K562 (cell line): ENCODE results near the gene PRKCSH. TPM values are rescaled to one million over a fixed set of nuclear protein-coding genes. Genes with fewer than 3 reads are reported as not detected.

Experiments used
- ATAC-seq: fragments of 200-7000 bp; cut with Tn5 transposase; 3 replicates; pipeline ENCODE4 v1.9.1; 2020; ENCODE audit warnings: moderate library complexity
- BruUV-seq: library from RNA; stranded (reverse); fragments of 400-500 nt; replicated peaks from 2 replicates; lab custom pipeline; 2021; lab: Mats Ljungman, UMichigan
- CTCF ChIA-PET: fragments of 300-600 bp; formaldehyde crosslinking; extraction: SDS; loops from one replicate; lab custom pipeline; 2021; ENCODE audit warnings: low intra/inter-chr PET ratio; lab: Yijun Ruan, JAX
- POLR2A ChIA-PET: fragments of 300-600, 350-650 bp; sonication (Branson Sonifier 250); formaldehyde crosslinking; extraction: SDS; loops from one replicate; lab custom pipeline; 2021; ENCODE audit warnings: antibody characterized with exemption, inconsistent platforms; lab: Yijun Ruan, JAX
- DNase-seq, 4 experiments: peaks; one replicate each; pipeline versions ENCODE4 v3.0.0 to v3.0.0-alpha.2; 2011 to 2018; ENCODE audit warnings: low spot score in 3 of 4, mixed read lengths in 3 of 4; ENCODE audit errors: extremely low read depth in 1 of 4
- FAIRE-seq: peaks from 2 replicates; lab custom pipeline; 2011; peaks lifted over from hg19 to GRCh38; lab: Jason Lieb, UNC
- H2AFZ ChIP-seq: 2 replicates; pipeline ENCODE4 v1.6.0; 2011; ENCODE audit warnings: low read depth, low read length, control low read depth, inconsistent platforms
- H3K27ac ChIP-seq: fragments of 200-600 bp; 3 replicates; pipeline ENCODE4 v1.8.0; 2011; ENCODE audit warnings: low read depth, mild to moderate bottlenecking, control low read depth, inconsistent platforms, low read length, moderate library complexity, mixed read lengths; ENCODE audit errors: extremely low read depth
- H3K27me3 ChIP-seq, 2 experiments: fragments of 300-600 bp in 1 of 2; 2 replicates in 1 of 2; 3 replicates in 1 of 2; pipeline versions ENCODE4 v1.6.0 to v1.8.0; 2011; ENCODE audit warnings: inconsistent platforms in 2 of 2, low read length in 2 of 2, mild to moderate bottlenecking in 1 of 2, mixed read lengths in 1 of 2, moderate library complexity in 1 of 2; ENCODE audit not compliant: control insufficient read depth in 2 of 2, insufficient read depth in 2 of 2
- H3K36me3 ChIP-seq: fragments of 300-600 bp; 3 replicates; pipeline ENCODE4 v1.8.0; 2011; ENCODE audit warnings: mild to moderate bottlenecking, low read length, inconsistent platforms; ENCODE audit not compliant: control insufficient read depth, insufficient read depth
- H3K4me1 ChIP-seq, 2 experiments: fragments of 200-600 bp in 1 of 2; replicated peaks in 1 of 2; 2 replicates in 1 of 2; 3 replicates in 1 of 2; pipeline versions ENCODE4 v1.5.1 to v1.8.0; 2011; ENCODE audit warnings: inconsistent platforms in 2 of 2, low read length in 2 of 2, mild to moderate bottlenecking in 1 of 2, mixed read lengths in 1 of 2, moderate library complexity in 1 of 2; ENCODE audit not compliant: control insufficient read depth in 2 of 2, insufficient read depth in 2 of 2
- H3K4me2 ChIP-seq: 2 replicates; pipeline ENCODE4 v1.6.1; 2011; ENCODE audit warnings: low read length, control low read depth, inconsistent platforms, mixed read lengths; ENCODE audit not compliant: insufficient read depth
- H3K4me3 ChIP-seq: fragments of 200-600 bp; sonication (generic), shearing (Covaris generic); 2 replicates; pipeline ENCODE4 v1.5.1; 2016; ENCODE audit warnings: control low read depth, inconsistent platforms
- H3K79me2 ChIP-seq: fragments of 200-600 bp; 3 replicates; pipeline ENCODE4 v1.8.0; 2011; ENCODE audit warnings: low read length, inconsistent platforms; ENCODE audit not compliant: control insufficient read depth, insufficient read depth
- H3K9ac ChIP-seq, 2 experiments: 2 replicates each; pipeline versions ENCODE4 v1.6.0 to v1.6.1; 2011; ENCODE audit warnings: low read depth in 2 of 2, low read length in 2 of 2, control low read depth in 1 of 2, inconsistent platforms in 1 of 2, mild to moderate bottlenecking in 1 of 2, mixed read lengths in 1 of 2; ENCODE audit not compliant: insufficient read depth in 1 of 2
- H3K9me1 ChIP-seq: one replicate; pipeline ENCODE4 v1.6.0; 2011; ENCODE audit warnings: inconsistent platforms, mild to moderate bottlenecking, low read length, moderate library complexity; ENCODE audit not compliant: control insufficient read depth, insufficient read depth
- H3K9me3 ChIP-seq: replicated peaks from 2 replicates; pipeline ENCODE4 v1.5.1; 2011; ENCODE audit warnings: low read depth, low read length, inconsistent platforms; ENCODE audit not compliant: control insufficient read depth, insufficient read depth
- H4K20me1 ChIP-seq: replicated peaks from 2 replicates; pipeline ENCODE4 v1.6.1; 2011; ENCODE audit warnings: low read length, inconsistent platforms, mixed read lengths; ENCODE audit not compliant: control insufficient read depth, insufficient read depth
- GTF2A2 ChIP-seq: IDR thresholded peaks from 2 replicates; pipeline ENCODE4 v1.6.1; 2016; ENCODE audit warnings: mild to moderate bottlenecking, missing genetic modification characterization, missing compliant biosample characterization
- SAFB2 ChIP-seq: fragments of 200-400 bp; formaldehyde crosslinking; IDR thresholded peaks from 2 replicates; pipeline ENCODE4 v1.6.1; 2018; ENCODE audit warnings: borderline replicate concordance, low read length, low read depth, moderate library complexity; ENCODE audit not compliant: severe bottlenecking
- TOE1 ChIP-seq, 2 experiments: fragments of 450-650 bp in 1 of 2; sonication (generic) in 1 of 2; formaldehyde crosslinking in 1 of 2; IDR thresholded peaks; 2 replicates each; pipeline versions ENCODE4 v1.7.1 to v1.8.0; 2016 to 2022; ENCODE audit warnings: borderline replicate concordance in 2 of 2, mild to moderate bottlenecking in 2 of 2, antibody characterized with exemption in 1 of 2, inconsistent platforms in 1 of 2, low read depth in 1 of 2, missing genetic modification reagents in 1 of 2, moderate library complexity in 1 of 2
- ZNF121 ChIP-seq: sonication (generic); formaldehyde crosslinking; conservative IDR thresholded peaks from 2 replicates; pipeline ENCODE4 v1.8.0; 2022; ENCODE audit warnings: missing genetic modification reagents
- WGBS: fragments of 100-300 bp; shearing (Covaris generic); methylation state at CpG from one replicate; pipeline ENCODE4 v1.1.6; 2016; ENCODE audit warnings: low coverage, mixed read lengths; ENCODE audit not compliant: insufficient coverage; ENCODE audit errors: missing lambda C conversion rate; 5-methylcytosine and 5-hydroxymethylcytosine counted together
- in situ Hi-C: fragments of 300-500 bp; cut with MboI; formaldehyde crosslinking; loops from 4 replicates; pipeline ENCODE4 v1.15.0; 2018; ENCODE audit warnings: inconsistent platforms, mixed read lengths
- intact Hi-C: fragments of 100-400 bp; cut with micrococcal nuclease; formaldehyde crosslinking; loops from 2 replicates; pipeline ENCODE4 v1.14.2; 2022
- polyA plus RNA-seq, 8 experiments: library from polyadenylated mRNA; depleted of rRNA in 4 of 8; stranded (reverse) in 5 of 8; unstranded in 3 of 8; fragments of >200 nt; fragmentation: Nextera tagmentation in 2 of 8; fragmentation: Illumina TruSeq in 1 of 8; extraction: Ambion mirVana in 2 of 8; extraction: Trizol in 1 of 8; gene quantifications; 2 replicates each; pipeline versions ENCODE4 v1.2.1 to v1.2.3, GENCODE V29; 2011 to 2014; ENCODE audit warnings: inconsistent platforms in 1 of 8, missing spikeins in 1 of 8
- total RNA-seq, 7 experiments: library from RNA; depleted of rRNA in 6 of 7; stranded (reverse); fragments of >200 nt in 6 of 7; fragmentation: Illumina TruSeq in 2 of 7; extraction: Trizol in 2 of 7; gene quantifications; 2 replicates each; pipeline versions ENCODE4 v1.2.1 to v1.2.3, GENCODE V29; 2011 to 2021; ENCODE audit warnings: low replicate concordance in 1 of 7

Gene PRKCSH
- total and polyA plus RNA-seq, 9 of the 15 experiments (the other 6 are each of a cell fraction or from before 2014, with no cell fraction given): 2.3 to 297 (median 48.1) TPM

GRCh38 chr19:11460207-11460606 is 24.8 kb downstream of the PRKCSH start (continued):
- peak; percentile 30; the same call in 1 of the 2 replicates for TF ChIP-seq TOE1 (IDR thresholded peaks at IDR 0.05; ENCODE audit: borderline replicate concordance)
- no peak for TF ChIP-seq TOE1 (CRISPR knock-in tag; IDR thresholded peaks at IDR 0.05; ENCODE audit: borderline replicate concordance, low read depth)

- intact Hi-C loops (no loop called here), in situ Hi-C loops (no loop called here)
- no peak overlapping the region for H3K9ac ChIP-seq
- H4K20me1 ChIP-seq: 0 out of 2 replicates have a peak, but pooled peaks cover 4% of the 10 kb centered on the region
- ChIA-PET CTCF (no interaction called here), POLR2A (no interaction called here)
- H3K4me2 ChIP-seq: no peak overlapping the region
- H3K4me1 ChIP-seq: peaks cover 0 to 20% of the 10 kb centered on the region in 2 experiments; a peak in 3 of 5 replicates
- H3K9me3 ChIP-seq: no peaks in the 10 kb centered on the region
- H3K9me1 ChIP-seq: no peaks in the 10 kb centered on the region
- no peak overlapping the region for H3K27ac ChIP-seq
- no TSS peak for BruUV-seq
- FAIRE-seq (no peak), ATAC-seq (no peak), DNase-seq (no peak)
- H2AFZ ChIP-seq: no peak overlapping the region
- H3K79me2 ChIP-seq: no peaks in the 10 kb centered on the region
- peak; percentile 67 for TF ChIP-seq ZNF121 (CRISPR knock-in tag)
- no peak for TF ChIP-seq SAFB2
- no peak for TF ChIP-seq GTF2A2
- peaks cover 3 to 28% of the 10 kb centered on the region in 2 experiments; a peak in 4 of 5 replicates for H3K27me3 ChIP-seq
- WGBS: 0% methylated on average over 2 of the region's 2 CpGs
- H3K4me3 ChIP-seq: no peak overlapping the region
- H3K36me3 ChIP-seq: no peaks in the 10 kb centered on the region
Measured at GRCh38 chr19:11461453-11461852, 26.0 kb downstream of the PRKCSH start.
